ENCODE measurements around the gene AXL. TPM values are rescaled to one million over a fixed set of nuclear protein-coding genes. Genes with fewer than 3 reads are reported as not detected.
"Not testable (repeated sequence)": the region's sequence is repeated elsewhere in the genome, so short reads cannot be mapped to it uniquely, and the experiment has no call there.

The AXL gene
- total and polyA plus RNA-seq, 5 donors = 12.3 to 43.6 (median 37.8) TPM

DNA sequence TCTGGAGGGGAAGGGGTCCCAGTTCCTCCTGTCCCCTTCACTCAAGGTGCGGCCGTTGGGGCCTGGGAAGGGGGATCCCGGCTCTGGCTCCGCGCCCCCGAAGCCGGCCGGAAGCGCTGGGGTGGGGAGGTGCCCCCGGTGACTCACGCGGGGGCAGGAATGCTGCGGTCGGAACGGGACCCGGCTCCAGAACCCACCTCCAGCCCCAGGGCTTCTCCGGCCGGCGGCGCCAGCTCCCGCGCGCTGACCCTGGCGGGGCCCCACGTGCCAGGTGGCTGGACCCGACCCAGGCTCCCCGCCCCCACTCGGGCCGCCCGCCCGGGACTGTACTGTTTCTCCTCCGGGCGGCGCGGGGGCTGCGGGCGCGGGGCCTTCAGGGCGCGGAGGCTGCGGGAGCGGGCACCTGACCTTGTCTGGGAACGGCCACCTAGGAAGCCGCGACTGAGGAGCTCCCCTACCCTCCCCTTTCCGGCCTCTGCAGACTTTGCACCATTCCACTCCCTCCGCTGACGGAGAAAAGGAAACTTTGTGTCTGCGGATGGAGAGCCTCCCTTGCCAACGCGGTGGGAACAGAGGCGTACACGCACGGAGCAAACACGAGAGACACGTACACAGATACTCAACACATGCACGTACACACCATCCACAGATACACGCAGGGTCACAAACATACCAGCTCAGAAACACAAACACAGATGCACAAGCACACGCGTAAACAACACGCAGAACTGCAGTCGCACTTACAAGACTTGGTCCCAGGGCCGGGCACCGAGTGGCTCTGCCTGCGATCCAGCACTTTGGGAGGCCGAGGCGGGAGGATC lies 7.2 kb downstream of the AXL start:
- DNase-seq (peak; percentile 74 to 89 (median 87)), ATAC-seq (peak; percentile 78)
- Histone ChIP-seq H3K27ac (ENCODE audit: low read length) (peak overlapping the region; percentile 72), H3K27me3 (ENCODE audit: control insufficient read depth, insufficient read depth) (no peaks in the 10 kb centered on the region), H3K4me1 (ENCODE audit: control insufficient read depth, insufficient read depth, low read length) (peaks cover 3% of the 10 kb centered on the region), H3K4me3 (ENCODE audit: low read length) (peak overlapping the region; percentile 52), H3K9me3 (ENCODE audit: control insufficient read depth, low read length) (no peaks in the 10 kb centered on the region)
- intact Hi-C loops (cut with DNase I) = no loop called here
- WGBS = 6% methylated on average over 67 of the region's 67 CpGs

DNA sequence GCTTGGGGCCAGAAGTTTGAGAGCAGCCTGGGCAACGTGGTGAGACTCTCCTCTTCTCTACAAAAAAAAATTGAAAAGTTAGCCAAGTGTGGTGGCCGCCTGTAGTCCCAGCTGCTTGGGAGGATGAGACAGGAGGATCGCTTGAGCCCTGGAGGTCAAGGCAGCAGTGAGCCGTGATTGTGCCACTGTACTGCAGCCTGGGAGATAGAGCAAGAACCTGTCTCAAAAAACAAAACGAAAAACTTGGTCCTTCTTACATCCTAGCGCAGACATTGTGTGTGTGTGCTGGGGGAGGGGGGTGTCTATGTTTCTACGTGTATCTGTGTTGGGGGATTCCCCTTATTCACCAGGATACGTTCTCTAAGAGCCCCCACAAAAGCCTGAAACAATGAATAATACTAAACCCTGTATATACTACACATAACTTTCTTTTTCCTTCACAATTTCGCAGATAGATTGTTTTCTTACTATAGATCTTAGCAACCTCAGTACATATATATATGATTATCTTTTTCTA lies 7.9 kb downstream of the AXL start:
- peaks cover 3% of the 10 kb centered on the region for H3K4me1 ChIP-seq (ENCODE audit: control insufficient read depth, insufficient read depth, low read length)
- 60% methylated on average over 9 of the region's 9 CpGs for WGBS
- no peak for DNase-seq
- no peak overlapping the region for H3K27ac ChIP-seq (ENCODE audit: low read length)
- H3K4me3 ChIP-seq (ENCODE audit: low read length) = no peak overlapping the region
- H3K27me3 ChIP-seq (ENCODE audit: control insufficient read depth, insufficient read depth) = no peaks in the 10 kb centered on the region
- ATAC-seq = no peak
- intact Hi-C loops (cut with DNase I) = no loop called here
- no peaks in the 10 kb centered on the region for H3K9me3 ChIP-seq (ENCODE audit: control insufficient read depth, low read length)

DNA sequence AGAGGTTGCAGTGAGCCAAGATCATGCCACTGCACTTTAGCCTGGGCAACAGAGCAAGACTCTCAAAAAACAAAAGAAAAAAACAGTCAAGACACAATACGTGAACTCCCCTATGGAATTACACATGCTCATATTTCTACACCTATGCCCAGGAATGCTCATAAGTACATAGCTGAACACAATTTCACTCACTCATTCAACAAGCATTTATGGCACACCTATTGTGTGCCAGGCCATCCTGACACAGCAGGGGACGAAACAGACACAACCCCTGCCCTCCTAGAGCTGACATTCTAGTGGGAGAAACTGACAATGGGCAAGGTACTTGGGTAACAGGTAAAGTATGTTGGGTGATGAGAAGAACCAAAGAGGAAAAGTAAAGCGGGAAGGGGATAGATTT lies 9.5 kb downstream of the AXL start:
- Histone ChIP-seq H3K27ac (ENCODE audit: low read length) (no peak overlapping the region), H3K9me3 (ENCODE audit: control insufficient read depth, low read length) (no peaks in the 10 kb centered on the region), H3K4me1 (ENCODE audit: control insufficient read depth, insufficient read depth, low read length) (peaks cover 3% of the 10 kb centered on the region), H3K4me3 (ENCODE audit: low read length) (no peak overlapping the region), H3K27me3 (ENCODE audit: control insufficient read depth, insufficient read depth) (no peaks in the 10 kb centered on the region)
- ATAC-seq (no peak), DNase-seq (no peak)
- intact Hi-C loops (cut with DNase I) = no loop called here
- WGBS = 90% methylated on average over 3 of the region's 3 CpGs

GRCh38 chr19:41229338-41229737 lies 10.3 kb downstream of the AXL start:
- intact Hi-C loops (cut with DNase I); H3K27ac ChIP-seq (ENCODE audit: low read length): not testable (repeated sequence)

GRCh38 chr19:41230067-41230857 lies 11.2 kb downstream of the AXL start:
- DNase-seq = no peak
- Histone ChIP-seq H3K9me3 (ENCODE audit: control insufficient read depth, low read length) (no peaks in the 10 kb centered on the region), H3K27me3 (ENCODE audit: control insufficient read depth, insufficient read depth) (no peaks in the 10 kb centered on the region), H3K4me3 (ENCODE audit: low read length) (no peak overlapping the region), H3K4me1 (ENCODE audit: control insufficient read depth, insufficient read depth, low read length) (peaks cover 3% of the 10 kb centered on the region), H3K27ac (ENCODE audit: low read length) (no peak overlapping the region)
- intact Hi-C loops (cut with DNase I) = no loop called here
- ATAC-seq = no peak
- WGBS = 93% methylated on average over 3 of the region's 3 CpGs

More at GRCh38 chr19:41229338-41229737, 10.3 kb downstream of the AXL start:
- peak in 1 of 3 donors; percentile 28 for DNase-seq
- WGBS = 85% methylated on average over 5 of the region's 5 CpGs
- ATAC-seq; H3K9me3 ChIP-seq (ENCODE audit: control insufficient read depth, low read length); H3K27me3 ChIP-seq (ENCODE audit: control insufficient read depth, insufficient read depth); H3K4me1 ChIP-seq (ENCODE audit: control insufficient read depth, insufficient read depth, low read length); H3K4me3 ChIP-seq (ENCODE audit: low read length): not testable (repeated sequence)

DNA sequence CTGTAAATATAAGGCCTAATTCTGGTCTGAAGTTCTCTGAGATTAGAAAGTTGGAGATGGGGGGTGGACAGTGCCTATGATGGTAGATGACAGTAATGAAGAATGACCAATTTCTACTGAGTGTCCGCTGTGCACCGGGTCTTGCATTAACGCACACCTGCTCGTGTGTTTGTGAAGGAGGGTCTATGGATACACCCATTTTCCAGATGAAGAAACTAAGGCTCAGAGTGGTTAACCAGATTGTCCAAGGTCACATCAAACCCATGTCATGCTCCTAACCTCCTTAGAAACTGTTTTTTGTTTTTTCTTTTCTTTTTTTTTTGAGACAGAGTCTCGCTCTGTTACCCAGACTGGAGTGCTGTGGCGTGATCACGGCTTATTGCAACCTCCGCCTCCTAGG lies 13.7 kb downstream of the AXL start:
- WGBS = 94% methylated on average over 8 of the region's 8 CpGs
- Histone ChIP-seq H3K9me3 (ENCODE audit: control insufficient read depth, low read length) (no peaks in the 10 kb centered on the region), H3K27me3 (ENCODE audit: control insufficient read depth, insufficient read depth) (no peaks in the 10 kb centered on the region), H3K4me1 (ENCODE audit: control insufficient read depth, insufficient read depth, low read length) (no peaks in the 10 kb centered on the region), H3K4me3 (ENCODE audit: low read length) (no peak overlapping the region), H3K27ac (ENCODE audit: low read length) (no peak overlapping the region)
- intact Hi-C loops (cut with DNase I) = no loop called here
- ATAC-seq (no peak), DNase-seq (no peak)

- Histone ChIP-seq H3K27me3 (ENCODE audit: control insufficient read depth, insufficient read depth) (no peaks in the 10 kb centered on the region), H3K4me3 (ENCODE audit: low read length) (no peak overlapping the region), H3K4me1 (ENCODE audit: control insufficient read depth, insufficient read depth, low read length) (no peaks in the 10 kb centered on the region), H3K9me3 (ENCODE audit: control insufficient read depth, low read length) (no peaks in the 10 kb centered on the region), H3K27ac (ENCODE audit: low read length) (no peak overlapping the region)
- DNase-seq = peak in 2 of 3 donors; percentile 64 to 70
- WGBS = 67% methylated on average over 4 of the region's 4 CpGs
- intact Hi-C loops (cut with DNase I) = no loop called here
- peak; percentile 54 to 57 for ATAC-seq
These were observed 14.8 kb downstream of the AXL start for GRCh38 chr19:41233748-41234240.

DNA sequence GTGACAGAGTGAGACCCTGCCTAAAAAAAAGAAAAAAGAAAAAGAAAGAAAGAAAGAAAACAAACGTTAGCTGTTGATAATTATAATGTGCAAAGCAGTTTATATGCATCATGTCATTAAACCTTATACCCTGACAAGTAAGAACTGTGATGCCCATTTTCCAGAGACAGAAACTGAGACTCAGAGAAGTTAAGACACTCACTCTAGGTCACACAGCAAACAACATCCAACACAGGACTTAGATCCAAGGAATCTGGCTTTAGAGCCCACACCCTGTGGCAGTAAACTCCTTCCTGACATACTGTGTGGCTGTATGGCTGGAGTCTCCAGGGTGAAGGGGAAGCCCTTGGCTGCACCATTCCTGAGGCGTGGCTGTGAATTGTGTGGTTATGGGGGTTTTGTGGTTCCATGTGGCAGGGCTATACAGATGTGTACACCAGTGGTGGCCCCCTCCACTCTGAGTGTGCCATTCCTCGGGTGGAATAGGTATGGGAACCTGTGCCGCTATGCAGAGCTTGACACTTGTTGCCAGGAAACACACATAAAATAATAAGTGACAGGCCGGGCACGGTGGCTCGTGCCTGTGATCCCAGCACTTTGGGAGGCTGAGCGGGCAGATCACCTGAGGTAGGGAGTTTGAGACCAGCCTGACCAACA lies 15.6 kb downstream of the AXL start:
- Histone ChIP-seq H3K27me3 (ENCODE audit: control insufficient read depth, insufficient read depth) (no peaks in the 10 kb centered on the region), H3K4me1 (ENCODE audit: control insufficient read depth, insufficient read depth, low read length) (no peaks in the 10 kb centered on the region), H3K4me3 (ENCODE audit: low read length) (no peak overlapping the region), H3K27ac (ENCODE audit: low read length) (no peak overlapping the region), H3K9me3 (ENCODE audit: control insufficient read depth, low read length) (no peaks in the 10 kb centered on the region)
- WGBS = 82% methylated on average over 8 of the region's 8 CpGs
- intact Hi-C loops (cut with DNase I) = no loop called here
- no peak for ATAC-seq
- peak in 1 of 3 donors; percentile 22 for DNase-seq

DNA sequence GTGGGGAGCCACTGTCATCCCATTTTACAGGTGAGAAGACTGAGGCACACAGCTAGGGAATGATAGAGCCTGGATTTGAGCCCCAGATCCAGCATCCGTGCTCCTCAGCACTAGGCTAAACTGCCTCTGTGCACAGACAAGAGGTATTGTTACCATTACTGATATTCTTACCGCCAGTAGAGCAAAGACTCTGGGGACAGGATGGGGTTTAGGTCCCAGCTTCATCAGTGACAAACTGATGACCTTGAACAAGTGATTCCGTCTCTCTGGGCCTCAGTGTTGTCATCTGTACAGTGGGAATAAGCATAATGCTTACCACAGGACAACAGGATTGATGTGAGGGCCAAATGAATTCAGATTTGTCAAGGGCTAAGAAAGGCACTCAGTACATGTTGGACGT lies 16.5 kb downstream of the AXL start:
- WGBS = 83% methylated on average over 4 of the region's 4 CpGs
- DNase-seq (no peak), ATAC-seq (no peak)
- Histone ChIP-seq H3K4me3 (ENCODE audit: low read length) (no peak overlapping the region), H3K27ac (ENCODE audit: low read length) (no peak overlapping the region), H3K9me3 (ENCODE audit: control insufficient read depth, low read length) (no peaks in the 10 kb centered on the region), H3K4me1 (ENCODE audit: control insufficient read depth, insufficient read depth, low read length) (no peaks in the 10 kb centered on the region), H3K27me3 (ENCODE audit: control insufficient read depth, insufficient read depth) (no peaks in the 10 kb centered on the region)
- intact Hi-C loops (cut with DNase I) = no loop called here

DNA sequence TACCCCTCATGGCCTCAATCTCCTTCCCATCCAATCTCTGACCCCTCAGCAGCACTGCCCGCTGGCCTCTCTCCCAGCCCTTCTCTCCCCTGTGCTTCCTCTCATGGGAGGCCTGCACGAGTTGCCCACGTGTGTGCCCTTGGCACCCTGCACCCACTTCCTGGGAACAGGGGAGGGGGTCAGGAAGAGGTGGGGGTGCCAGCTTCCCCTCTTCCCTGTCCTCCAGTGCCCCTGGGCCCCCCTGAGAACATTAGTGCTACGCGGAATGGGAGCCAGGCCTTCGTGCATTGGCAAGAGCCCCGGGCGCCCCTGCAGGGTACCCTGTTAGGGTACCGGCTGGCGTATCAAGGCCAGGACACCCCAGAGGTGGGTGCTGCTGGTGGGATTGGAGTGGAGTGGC lies 19.2 kb downstream of the AXL start:
- H3K4me3 ChIP-seq (ENCODE audit: low read length) = no peak overlapping the region
- WGBS = 78% methylated on average over 10 of the region's 10 CpGs
- H3K9me3 ChIP-seq (ENCODE audit: control insufficient read depth, low read length) = no peaks in the 10 kb centered on the region
- ATAC-seq = no peak
- no peak overlapping the region for H3K27ac ChIP-seq (ENCODE audit: low read length)
- no peaks in the 10 kb centered on the region for H3K27me3 ChIP-seq (ENCODE audit: control insufficient read depth, insufficient read depth)
- peak in 1 of 3 donors; percentile 62 for DNase-seq
- no peaks in the 10 kb centered on the region for H3K4me1 ChIP-seq (ENCODE audit: control insufficient read depth, insufficient read depth, low read length)
- intact Hi-C loops (cut with DNase I) = no loop called here
